H1 (cell line): ENCODE data around the gene CATSPERD. TPM values are rescaled to one million over a fixed set of nuclear protein-coding genes. Genes with fewer than 3 reads are reported as not detected.

Source experiments
- CTBP2 ChIP-seq: IDR thresholded peaks from 2 replicates; pipeline ENCODE4 v1.7.0; 2011; ENCODE audit warnings: borderline replicate concordance, mild to moderate bottlenecking, moderate library complexity, mixed read lengths, low read length; ENCODE audit not compliant: insufficient read depth, insufficient read length
- FOSL1 ChIP-seq: IDR thresholded peaks from 2 replicates; pipeline ENCODE4 v1.6.1; 2011; ENCODE audit warnings: mild to moderate bottlenecking, low read depth, low read length, moderate library complexity; ENCODE audit not compliant: insufficient read depth
- GTF2F1 ChIP-seq: IDR thresholded peaks from 2 replicates; pipeline ENCODE4 v1.6.1; 2012; ENCODE audit warnings: low read depth, low read length, improper control_type of control experiment, borderline replicate concordance
- HDAC2 ChIP-seq, 2 experiments: fragments of 300-600 bp in 1 of 2; sonication (generic) in 1 of 2; IDR thresholded peaks; 2 replicates each; pipeline ENCODE4 v1.6.1; 2011 to 2012; ENCODE audit warnings: low read depth in 2 of 2, low read length in 2 of 2, mild to moderate bottlenecking in 2 of 2, moderate library complexity in 2 of 2, borderline replicate concordance in 1 of 2, inconsistent platforms in 1 of 2
- RNF2 ChIP-seq: fragments of 200-900, 300-1000 bp; sonication (generic); IDR thresholded peaks from 2 replicates; pipeline ENCODE4 v1.7.1; 2016; ENCODE audit warnings: borderline replicate concordance, low read depth, mild to moderate bottlenecking, antibody characterized with exemption, low read length; ENCODE audit not compliant: poor library complexity, severe bottlenecking; ENCODE audit errors: missing control alignments
- SP2 ChIP-seq: IDR thresholded peaks from 2 replicates; pipeline ENCODE4 v1.6.1; 2012; ENCODE audit warnings: mild to moderate bottlenecking, low read length, inconsistent platforms
- SP4 ChIP-seq: IDR thresholded peaks from 2 replicates; pipeline ENCODE4 v1.6.1; 2012; ENCODE audit warnings: low read length, inconsistent platforms
- polyA plus RNA-seq, 7 experiments: library from polyadenylated mRNA; depleted of rRNA in 3 of 7; stranded (reverse) in 5 of 7; unstranded in 2 of 7; fragments of >200 nt in 5 of 7; fragments of 200-250 nt in 2 of 7; gene quantifications; 1 replicate in 5 of 7; 2 replicates in 1 of 7; 4 replicates in 1 of 7; pipeline versions ENCODE4 v1.2.1 to v1.2.3, GENCODE V29; 2011 to 2013; ENCODE audit warnings: missing spikeins in 2 of 7, mixed read lengths in 2 of 7
- total RNA-seq: library from RNA; stranded (reverse); fragmentation: NEBNext Ultra II Directional; extraction: Animal tissue kit (Norgen Biotek cat#: 25700); gene quantifications from 2 replicates; pipeline ENCODE4 v1.2.1, GENCODE V29; 2021
- TF ChIP-seq, protein P1 (sequence below): fragments of 300-600 bp; sonication (generic); IDR thresholded peaks from 2 replicates; pipeline ENCODE4 v1.7.1; 2012; ENCODE audit warnings: low read length, moderate library complexity, mild to moderate bottlenecking, inconsistent platforms; ENCODE audit not compliant: insufficient replicate concordance

The CATSPERD gene
- total and polyA plus RNA-seq, 2 of the 8 experiments (the other 6 are each of a cell fraction or from before 2014, with no cell fraction given), result 0.12 TPM; not detected in 1

DNA sequence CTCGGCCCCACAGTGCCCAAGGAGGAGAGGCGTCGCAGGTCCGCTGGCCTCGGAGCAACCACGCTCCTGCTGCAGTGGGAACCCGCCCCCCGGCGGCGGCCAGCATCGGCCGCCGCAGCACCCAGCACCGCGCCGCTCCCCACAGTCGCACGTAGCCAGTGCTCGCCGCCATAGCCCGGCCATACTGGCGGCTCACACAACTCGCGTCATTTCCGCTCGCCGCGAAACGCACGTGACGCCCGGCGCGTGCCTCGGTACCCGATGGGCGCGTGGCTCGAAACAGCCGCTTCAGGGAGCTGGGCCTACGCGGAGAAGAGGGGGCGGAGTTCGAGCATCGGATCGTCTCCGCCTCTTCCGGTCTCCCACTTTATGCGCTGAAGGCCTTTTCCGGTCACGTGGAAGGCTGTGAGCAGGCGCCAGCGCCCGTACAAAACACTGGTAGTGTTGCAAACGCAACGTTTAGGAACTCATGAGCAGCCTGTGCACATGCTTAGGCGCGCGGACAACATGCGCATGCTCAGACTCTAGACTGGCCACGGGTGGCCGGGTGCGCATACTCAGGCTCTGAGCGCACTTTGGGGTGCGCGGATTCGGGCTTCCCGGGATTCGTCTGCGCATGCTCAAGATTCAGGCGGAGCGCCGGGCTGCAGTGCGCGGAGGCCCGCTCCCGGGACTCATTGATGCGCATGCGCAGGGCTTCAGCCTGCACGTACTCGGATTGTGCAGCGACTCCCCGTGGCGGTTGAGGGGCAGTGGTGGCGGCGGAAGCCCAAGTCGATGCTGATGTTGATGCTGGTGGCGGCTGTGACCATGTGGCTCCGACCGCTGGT, at the start of gene CATSPERD, which contains the start of gene LONP1 (continued):
- TF ChIP-seq, protein P1, sequence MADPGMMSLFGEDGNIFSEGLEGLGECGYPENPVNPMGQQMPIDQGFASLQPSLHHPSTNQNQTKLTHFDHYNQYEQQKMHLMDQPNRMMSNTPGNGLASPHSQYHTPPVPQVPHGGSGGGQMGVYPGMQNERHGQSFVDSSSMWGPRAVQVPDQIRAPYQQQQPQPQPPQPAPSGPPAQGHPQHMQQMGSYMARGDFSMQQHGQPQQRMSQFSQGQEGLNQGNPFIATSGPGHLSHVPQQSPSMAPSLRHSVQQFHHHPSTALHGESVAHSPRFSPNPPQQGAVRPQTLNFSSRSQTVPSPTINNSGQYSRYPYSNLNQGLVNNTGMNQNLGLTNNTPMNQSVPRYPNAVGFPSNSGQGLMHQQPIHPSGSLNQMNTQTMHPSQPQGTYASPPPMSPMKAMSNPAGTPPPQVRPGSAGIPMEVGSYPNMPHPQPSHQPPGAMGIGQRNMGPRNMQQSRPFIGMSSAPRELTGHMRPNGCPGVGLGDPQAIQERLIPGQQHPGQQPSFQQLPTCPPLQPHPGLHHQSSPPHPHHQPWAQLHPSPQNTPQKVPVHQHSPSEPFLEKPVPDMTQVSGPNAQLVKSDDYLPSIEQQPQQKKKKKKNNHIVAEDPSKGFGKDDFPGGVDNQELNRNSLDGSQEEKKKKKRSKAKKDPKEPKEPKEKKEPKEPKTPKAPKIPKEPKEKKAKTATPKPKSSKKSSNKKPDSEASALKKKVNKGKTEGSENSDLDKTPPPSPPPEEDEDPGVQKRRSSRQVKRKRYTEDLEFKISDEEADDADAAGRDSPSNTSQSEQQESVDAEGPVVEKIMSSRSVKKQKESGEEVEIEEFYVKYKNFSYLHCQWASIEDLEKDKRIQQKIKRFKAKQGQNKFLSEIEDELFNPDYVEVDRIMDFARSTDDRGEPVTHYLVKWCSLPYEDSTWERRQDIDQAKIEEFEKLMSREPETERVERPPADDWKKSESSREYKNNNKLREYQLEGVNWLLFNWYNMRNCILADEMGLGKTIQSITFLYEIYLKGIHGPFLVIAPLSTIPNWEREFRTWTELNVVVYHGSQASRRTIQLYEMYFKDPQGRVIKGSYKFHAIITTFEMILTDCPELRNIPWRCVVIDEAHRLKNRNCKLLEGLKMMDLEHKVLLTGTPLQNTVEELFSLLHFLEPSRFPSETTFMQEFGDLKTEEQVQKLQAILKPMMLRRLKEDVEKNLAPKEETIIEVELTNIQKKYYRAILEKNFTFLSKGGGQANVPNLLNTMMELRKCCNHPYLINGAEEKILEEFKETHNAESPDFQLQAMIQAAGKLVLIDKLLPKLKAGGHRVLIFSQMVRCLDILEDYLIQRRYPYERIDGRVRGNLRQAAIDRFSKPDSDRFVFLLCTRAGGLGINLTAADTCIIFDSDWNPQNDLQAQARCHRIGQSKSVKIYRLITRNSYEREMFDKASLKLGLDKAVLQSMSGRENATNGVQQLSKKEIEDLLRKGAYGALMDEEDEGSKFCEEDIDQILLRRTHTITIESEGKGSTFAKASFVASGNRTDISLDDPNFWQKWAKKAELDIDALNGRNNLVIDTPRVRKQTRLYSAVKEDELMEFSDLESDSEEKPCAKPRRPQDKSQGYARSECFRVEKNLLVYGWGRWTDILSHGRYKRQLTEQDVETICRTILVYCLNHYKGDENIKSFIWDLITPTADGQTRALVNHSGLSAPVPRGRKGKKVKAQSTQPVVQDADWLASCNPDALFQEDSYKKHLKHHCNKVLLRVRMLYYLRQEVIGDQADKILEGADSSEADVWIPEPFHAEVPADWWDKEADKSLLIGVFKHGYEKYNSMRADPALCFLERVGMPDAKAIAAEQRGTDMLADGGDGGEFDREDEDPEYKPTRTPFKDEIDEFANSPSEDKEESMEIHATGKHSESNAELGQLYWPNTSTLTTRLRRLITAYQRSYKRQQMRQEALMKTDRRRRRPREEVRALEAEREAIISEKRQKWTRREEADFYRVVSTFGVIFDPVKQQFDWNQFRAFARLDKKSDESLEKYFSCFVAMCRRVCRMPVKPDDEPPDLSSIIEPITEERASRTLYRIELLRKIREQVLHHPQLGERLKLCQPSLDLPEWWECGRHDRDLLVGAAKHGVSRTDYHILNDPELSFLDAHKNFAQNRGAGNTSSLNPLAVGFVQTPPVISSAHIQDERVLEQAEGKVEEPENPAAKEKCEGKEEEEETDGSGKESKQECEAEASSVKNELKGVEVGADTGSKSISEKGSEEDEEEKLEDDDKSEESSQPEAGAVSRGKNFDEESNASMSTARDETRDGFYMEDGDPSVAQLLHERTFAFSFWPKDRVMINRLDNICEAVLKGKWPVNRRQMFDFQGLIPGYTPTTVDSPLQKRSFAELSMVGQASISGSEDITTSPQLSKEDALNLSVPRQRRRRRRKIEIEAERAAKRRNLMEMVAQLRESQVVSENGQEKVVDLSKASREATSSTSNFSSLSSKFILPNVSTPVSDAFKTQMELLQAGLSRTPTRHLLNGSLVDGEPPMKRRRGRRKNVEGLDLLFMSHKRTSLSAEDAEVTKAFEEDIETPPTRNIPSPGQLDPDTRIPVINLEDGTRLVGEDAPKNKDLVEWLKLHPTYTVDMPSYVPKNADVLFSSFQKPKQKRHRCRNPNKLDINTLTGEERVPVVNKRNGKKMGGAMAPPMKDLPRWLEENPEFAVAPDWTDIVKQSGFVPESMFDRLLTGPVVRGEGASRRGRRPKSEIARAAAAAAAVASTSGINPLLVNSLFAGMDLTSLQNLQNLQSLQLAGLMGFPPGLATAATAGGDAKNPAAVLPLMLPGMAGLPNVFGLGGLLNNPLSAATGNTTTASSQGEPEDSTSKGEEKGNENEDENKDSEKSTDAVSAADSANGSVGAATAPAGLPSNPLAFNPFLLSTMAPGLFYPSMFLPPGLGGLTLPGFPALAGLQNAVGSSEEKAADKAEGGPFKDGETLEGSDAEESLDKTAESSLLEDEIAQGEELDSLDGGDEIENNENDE, result no peak
- TF ChIP-seq RNF2 (no peak), SP2 (no peak), GTF2F1 (no peak), CTBP2 (no peak), SP4 (peak; percentile 69; the same call in 1 of the 2 replicates), FOSL1 (no peak), HDAC2 (IDR thresholded peaks at IDR 0.05; ENCODE audit: borderline replicate concordance in 1 of 2, low read depth in 2 of 2, low read length in 2 of 2) (peak in 1 of 2 experiments; percentile 93; a peak in 1 of 4 replicates)
